Hepatocyte (in vitro differentiated cells): Measurements from ENCODE around the gene MICAL2. TPM values are rescaled to one million over a fixed set of nuclear protein-coding genes. Genes with fewer than 3 reads are reported as not detected.

Experiments used
- DNase-seq: peaks from one replicate; pipeline ENCODE4 v3.0.0-alpha.2; 2016; ENCODE audit warnings: low spot score
- H2AFZ ChIP-seq: fragments of 200-600 bp; sonication (generic); 2 replicates; pipeline ENCODE4 v1.6.0; 2016; ENCODE audit warnings: antibody characterized with exemption, mild to moderate bottlenecking
- H3K27ac ChIP-seq: fragments of 200-600 bp; sonication (generic); 2 replicates; pipeline ENCODE4 v1.5.1; 2016; ENCODE audit warnings: mild to moderate bottlenecking
- H3K27me3 ChIP-seq: fragments of 200-600 bp; sonication (generic); 2 replicates; pipeline ENCODE4 v1.6.1; 2016
- H3K36me3 ChIP-seq: fragments of 200-600 bp; sonication (generic); replicated peaks from 2 replicates; pipeline ENCODE4 v1.5.1; 2016; ENCODE audit warnings: low read depth; ENCODE audit not compliant: insufficient read depth
- H3K4me1 ChIP-seq: fragments of 200-600 bp; sonication (generic); 2 replicates; pipeline ENCODE4 v1.5.1; 2016; ENCODE audit warnings: mild to moderate bottlenecking, moderate library complexity; ENCODE audit not compliant: insufficient read depth
- H3K4me2 ChIP-seq: fragments of 200-600 bp; sonication (generic); 2 replicates; pipeline ENCODE4 v1.6.0; 2016
- H3K4me3 ChIP-seq: fragments of 200-600 bp; sonication (generic); 2 replicates; pipeline ENCODE4 v1.5.1; 2016; ENCODE audit warnings: mild to moderate bottlenecking
- H3K79me2 ChIP-seq: fragments of 200-600 bp; sonication (generic); 2 replicates; pipeline ENCODE4 v1.6.0; 2017; ENCODE audit warnings: mild to moderate bottlenecking
- H3K9me2 ChIP-seq: fragments of 200-600 bp; sonication (generic); replicated peaks from 2 replicates; pipeline ENCODE4 v1.6.0; 2017; ENCODE audit warnings: mild to moderate bottlenecking; ENCODE audit not compliant: insufficient read depth
- H3K9me3 ChIP-seq: fragments of 200-600 bp; sonication (generic); 2 replicates; pipeline ENCODE4 v1.5.1; 2016; ENCODE audit warnings: low read depth, mild to moderate bottlenecking
- H4K20me1 ChIP-seq: fragments of 200-600 bp; sonication (generic); 2 replicates; pipeline ENCODE4 v1.6.0; 2016; ENCODE audit warnings: mild to moderate bottlenecking; ENCODE audit not compliant: insufficient read depth, poor library complexity, severe bottlenecking
- CTCF ChIP-seq: fragments of 200-600 bp; sonication (generic); IDR thresholded peaks from 2 replicates; pipeline ENCODE4 v1.5.1; 2016; ENCODE audit warnings: antibody characterized with exemption, mild to moderate bottlenecking; ENCODE audit not compliant: poor library complexity
- EZH2 ChIP-seq: fragments of 200-600 bp; sonication (generic); IDR thresholded peaks from 2 replicates; pipeline ENCODE4 v1.6.1; 2016; ENCODE audit warnings: antibody characterized with exemption, mild to moderate bottlenecking, borderline replicate concordance
- EZH2phosphoT487 ChIP-seq: fragments of 200-600 bp; sonication (generic); IDR thresholded peaks from one replicate; pipeline ENCODE4 v1.6.1; 2018; ENCODE audit warnings: antibody characterized with exemption, mild to moderate bottlenecking, low read depth, moderate library complexity; ENCODE audit not compliant: unreplicated experiment, severe bottlenecking
- WGBS: methylation state at CpG from one replicate; pipeline ENCODE4 v1.1.6; 2016; ENCODE audit warnings: low lambda C conversion rate; ENCODE audit errors: missing lambda C conversion rate; 5-methylcytosine and 5-hydroxymethylcytosine counted together
- polyA plus RNA-seq: library from polyadenylated mRNA; unstranded; fragments of >200 nt; fragmentation: Nextera tagmentation; extraction: Ambion mirVana; gene quantifications from 2 replicates; pipeline ENCODE4 v1.2.1, GENCODE V29; 2016
- total RNA-seq: library from RNA; depleted of rRNA; stranded (reverse); fragments of >200 nt; gene quantifications from 2 replicates; pipeline ENCODE4 v1.2.3, GENCODE V29; 2014

MICAL2 gene
- total and polyA plus RNA-seq, 2 experiments from 2014 or later, result 36.8 to 56.0 TPM

DNA sequence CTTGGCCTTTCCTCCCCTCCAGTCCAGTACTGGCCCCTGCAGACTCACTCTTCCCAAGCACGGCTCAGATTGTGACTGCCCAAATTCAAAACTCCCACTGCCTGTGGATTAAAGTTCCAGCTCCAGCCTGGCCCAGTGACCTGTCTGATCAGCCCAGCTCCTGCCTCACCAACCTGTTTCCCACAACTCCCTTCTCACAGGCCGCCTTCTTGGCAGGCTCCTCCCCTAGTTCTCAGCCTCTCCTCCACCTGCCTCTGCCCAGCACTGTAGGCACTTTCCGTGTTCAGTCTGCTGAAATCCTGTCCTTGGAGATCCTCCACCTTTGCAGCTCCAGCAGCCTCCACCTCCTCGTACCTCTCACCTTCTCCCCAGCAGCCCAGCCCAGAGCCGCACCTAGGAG lies 68.6 kb downstream of the MICAL2 start:
- H3K9me3 ChIP-seq, result no peaks in the 10 kb centered on the region
- H4K20me1 ChIP-seq, result no peaks in the 10 kb centered on the region
- DNase-seq, result no peak
- no peak overlapping the region for H3K4me3 ChIP-seq
- no peaks in the 10 kb centered on the region for H3K27me3 ChIP-seq
- H3K79me2 ChIP-seq, result peaks cover 17% of the 10 kb centered on the region
- no peaks in the 10 kb centered on the region for H3K9me2 ChIP-seq
- no peaks in the 10 kb centered on the region for H3K36me3 ChIP-seq
- TF ChIP-seq CTCF (no peak), EZH2phosphoT487 (no peak), EZH2 (no peak)
- WGBS, result 78% methylated on average over 5 of the region's 5 CpGs
- no peak overlapping the region for H2AFZ ChIP-seq
- no peak overlapping the region for H3K27ac ChIP-seq
- H3K4me1 ChIP-seq, result peaks cover 25% of the 10 kb centered on the region
- no peak overlapping the region for H3K4me2 ChIP-seq

DNA sequence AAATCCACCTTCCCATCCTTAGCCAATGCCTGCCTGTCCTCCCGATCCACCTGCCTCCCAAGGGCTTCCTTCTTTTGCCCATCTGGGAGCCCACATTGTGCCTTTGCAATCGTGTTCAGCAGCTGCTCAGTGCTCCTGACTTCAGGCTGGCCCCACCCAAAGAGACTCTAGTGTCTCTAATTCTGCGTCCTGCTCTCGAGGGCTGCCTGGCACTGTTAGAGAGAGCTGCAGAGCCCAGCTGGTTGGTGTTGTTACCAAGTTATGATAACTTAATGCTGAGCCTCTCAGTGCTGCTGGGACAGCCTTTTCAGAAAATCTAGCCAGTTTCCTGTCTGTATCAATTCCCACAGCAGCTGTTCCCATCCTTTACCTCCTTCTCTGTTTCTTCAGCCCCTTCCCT lies 69.1 kb downstream of the MICAL2 start:
- Histone ChIP-seq H3K4me2 (no peak overlapping the region), H3K36me3 (no peaks in the 10 kb centered on the region), H2AFZ (no peak overlapping the region), H3K4me1 (peaks cover 25% of the 10 kb centered on the region), H3K9me3 (no peaks in the 10 kb centered on the region), H4K20me1 (no peaks in the 10 kb centered on the region), H3K27ac (peak overlapping the region; percentile 9), H3K4me3 (no peak overlapping the region), H3K79me2 (peaks cover 19% of the 10 kb centered on the region), H3K27me3 (no peaks in the 10 kb centered on the region), H3K9me2 (no peaks in the 10 kb centered on the region)
- DNase-seq, result no peak
- no peak for TF ChIP-seq CTCF
- TF ChIP-seq EZH2phosphoT487, result no peak
- no peak for TF ChIP-seq EZH2
- 75% methylated on average over 4 of the region's 4 CpGs for WGBS

DNA sequence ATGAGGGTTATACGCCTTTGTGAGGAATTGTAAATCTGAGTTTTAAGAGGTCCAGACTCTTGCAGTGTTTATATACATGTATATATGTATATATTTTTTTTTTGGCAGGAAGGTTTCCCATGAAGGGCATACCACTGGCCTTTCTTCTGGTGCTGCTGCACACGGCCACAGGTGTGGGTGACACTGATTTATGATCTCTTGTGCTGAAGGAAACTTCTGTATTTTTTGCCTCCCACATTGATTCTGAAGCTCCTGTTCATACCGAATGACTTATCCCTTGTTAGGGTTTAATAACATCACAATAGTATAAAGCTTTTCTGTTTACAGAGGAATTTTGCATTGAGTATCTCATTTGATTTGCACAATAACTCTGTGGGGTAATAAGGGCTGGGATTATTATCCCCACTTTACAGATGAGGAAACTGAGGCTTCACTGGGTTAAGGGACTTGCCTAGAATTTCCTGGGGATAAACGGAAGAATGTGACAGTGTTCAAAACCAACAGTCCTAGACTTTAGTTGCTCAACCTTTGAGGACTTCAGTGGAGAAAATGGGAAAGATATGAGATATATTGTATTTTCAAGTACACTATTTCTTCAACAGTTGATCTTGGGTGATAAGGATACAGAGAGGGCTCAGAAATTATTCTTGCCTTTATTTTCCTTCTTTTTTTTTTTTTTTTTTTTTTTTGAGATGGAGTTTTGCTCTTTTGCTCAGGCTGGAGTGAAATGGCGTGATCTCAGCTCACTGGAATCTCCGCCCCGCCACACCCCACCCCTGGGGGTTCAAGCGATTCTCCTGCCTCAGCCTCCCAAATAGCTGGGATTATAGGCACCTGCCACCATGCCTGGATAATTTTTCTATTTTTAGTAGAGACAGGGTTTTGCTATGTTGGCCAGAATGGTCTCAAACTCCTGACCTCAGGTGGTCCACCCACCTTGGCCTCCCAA lies 70.1 kb downstream of the MICAL2 start:
- H3K4me3 ChIP-seq, result no peak overlapping the region
- H4K20me1 ChIP-seq, result no peaks in the 10 kb centered on the region
- no peak for DNase-seq
- no peak for TF ChIP-seq EZH2
- no peak for TF ChIP-seq EZH2phosphoT487
- TF ChIP-seq CTCF, result no peak
- H3K27me3 ChIP-seq, result no peaks in the 10 kb centered on the region
- H3K79me2 ChIP-seq, result peaks cover 15% of the 10 kb centered on the region
- H3K4me2 ChIP-seq, result no peak overlapping the region
- no peak overlapping the region for H2AFZ ChIP-seq
- no peaks in the 10 kb centered on the region for H3K9me3 ChIP-seq
- H3K4me1 ChIP-seq, result peaks cover 28% of the 10 kb centered on the region
- WGBS, result 77% methylated on average over 8 of the region's 8 CpGs
- H3K36me3 ChIP-seq, result no peaks in the 10 kb centered on the region
- no peaks in the 10 kb centered on the region for H3K9me2 ChIP-seq
- no peak overlapping the region for H3K27ac ChIP-seq
